Heart left ventricle (tissue), 16 donors: ENCODE measurements around the gene RIN3. TPM values are rescaled to one million over a fixed set of nuclear protein-coding genes. Genes with fewer than 3 reads are reported as not detected.

Experiments
- ATAC-seq, 4 donors: fragments of 200-7000 bp; cut with Tn5 transposase; one replicate each; pipeline ENCODE4 v1.9.1; 2020 to 2022; ENCODE audit warnings: moderate library complexity in 4 of 4, mild to moderate bottlenecking in 3 of 4, moderate number of reproducible peaks in 1 of 4
- DNase-seq, 5 donors: peaks; one replicate each; pipeline ENCODE4 v3.0.0-alpha.2; 2020
- H3K27ac ChIP-seq, 12 donors: fragments of 200-600 bp; sonication (generic) in 4 of 12; one replicate each; pipeline versions ENCODE4 v1.5.0 to v1.8.0; 2016 to 2022; ENCODE audit warnings: mild to moderate bottlenecking in 2 of 12
- H3K27me3 ChIP-seq, 9 donors: fragments of 200-600 bp; sonication (generic) in 2 of 9; one replicate each; pipeline versions ENCODE4 v1.5.1 to v1.8.0; 2016 to 2022; ENCODE audit warnings: mild to moderate bottlenecking in 3 of 9
- H3K36me3 ChIP-seq, 9 donors: fragments of 200-600 bp; sonication (generic) in 2 of 9; one replicate each; pipeline versions ENCODE4 v1.5.0 to v1.8.0; 2018 to 2022; ENCODE audit warnings: mild to moderate bottlenecking in 2 of 9
- H3K4me1 ChIP-seq, 12 donors: fragments of 200-600 bp; sonication (generic) in 4 of 12; one replicate each; pipeline versions ENCODE4 v1.5.0 to v1.8.0; 2016 to 2022; ENCODE audit warnings: mild to moderate bottlenecking in 3 of 12
- H3K4me3 ChIP-seq, 12 donors: fragments of 200-600 bp; sonication (generic) in 4 of 12; one replicate each; pipeline versions ENCODE4 v1.5.0 to v1.8.0; 2017 to 2022; ENCODE audit warnings: mild to moderate bottlenecking in 9 of 12, moderate library complexity in 4 of 12
- H3K9me3 ChIP-seq, 12 donors: fragments of 200-600 bp; sonication (generic) in 4 of 12; one replicate each; pipeline versions ENCODE4 v1.5.0 to v1.8.0; 2016 to 2022; ENCODE audit warnings: mild to moderate bottlenecking in 1 of 12
- CTCF ChIP-seq, 12 donors: fragments of 200-600 bp; sonication (generic) in 4 of 12; IDR thresholded peaks; one replicate each; pipeline versions ENCODE4 v1.5.0 to v1.8.0; 2018 to 2022; ENCODE audit warnings: antibody characterized with exemption in 12 of 12, mild to moderate bottlenecking in 5 of 12
- POLR2A ChIP-seq, 2 donors: fragments of 450-650 bp; IDR thresholded peaks; one replicate each; pipeline ENCODE4 v1.6.1; 2017; ENCODE audit warnings: antibody characterized with exemption in 2 of 2, mild to moderate bottlenecking in 2 of 2, moderate library complexity in 2 of 2
- WGBS, 4 donors: extraction: QIAGEN DNeasy Blood & Tissue Kit in 2 of 4; methylation state at CpG; one replicate each; pipeline versions ENCODE4 v1.1.5 to v1.1.7; 2013 to 2018; 5-methylcytosine and 5-hydroxymethylcytosine counted together
- intact Hi-C, 10 donors: fragments of 100-400 bp; cut with DNase I; formaldehyde crosslinking; loops; one replicate each; pipeline versions ENCODE4 v1.11.1 to v1.14.2; 2022
- polyA plus RNA-seq, 2 donors: library from polyadenylated mRNA; stranded (reverse); fragments of 200-250 nt; gene quantifications; one replicate each; pipeline ENCODE4 v1.2.3, GENCODE V29; 2013
- total RNA-seq, 9 donors: library from RNA; depleted of rRNA in 2 of 9; stranded (reverse); fragments of >200 nt in 2 of 9; fragmentation: NEBNext Ultra II Directional in 3 of 9; extraction: Animal tissue kit (Norgen Biotek cat#: 25700) in 3 of 9; gene quantifications; one replicate each; pipeline versions ENCODE4 v1.1.0 to v1.2.4, GENCODE V29; 2016 to 2023
- donor health status: ischemic (EF 13 %, LVEDD 7.1; RV severe dilation, severe dysfunction).
- donor health status: healthy with polysubstance abuse.
- donor health status: DM: no; HTN: yes; CAD: no.
- donor health status: DM: no; HTN: no; CAD: no.
- donor health status: ischemic (EF 25% LVEDD 6.9; RV normal size, moderate dysfunction).
- donor health status: ischemic (EF 25% LVEDD 5.7; RV mildly dilated, moderate dysfunction).
- donor health status: healthy.
- donor health status: DM: yes; HTN: yes; CAD: no.
- donor health status: ischemic (EF 35%, LVEDD 5.7; RV mildly dilated, moderate dysfunction).
- donor health status: nonischemic (EF 11% LVEDD 7.7; RV severe dilation, severe dysfunction).
- donor health status: DM: yes; HTN: yes; CAD: no.
- donor health status: PGD.
- donor health status: ischemic (EF 29% LVEDD 5.4; RV normal size, mild dysfunction).
- donor health status: nonischemic (EF 23%, LVEDD 6.1; RV moderate dilation, normal function).

The RIN3 gene
- total and polyA plus RNA-seq, 11 donors = 8.6 to 37.0 (median 12.7) TPM

DNA sequence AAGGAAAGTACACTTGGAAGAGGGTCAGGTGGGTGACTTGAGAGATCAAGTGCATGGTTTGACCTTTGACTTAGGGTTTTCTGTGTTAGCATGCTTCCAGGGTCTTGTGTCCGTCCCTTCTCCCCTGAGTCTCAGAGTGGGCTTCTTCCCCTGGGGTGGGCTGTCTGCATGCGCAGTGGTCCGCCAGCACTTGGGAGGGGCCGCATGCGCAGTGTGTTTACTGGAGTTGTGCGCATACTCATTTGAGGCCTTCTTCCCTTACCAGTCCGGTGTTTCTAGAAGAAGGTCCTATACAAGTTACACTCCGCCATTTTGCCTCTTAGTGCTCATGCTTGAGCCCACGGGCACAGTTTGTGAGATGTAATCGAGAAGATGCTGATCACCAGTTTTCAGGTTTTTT lies 58.5 kb downstream of the RIN3 start:
- intact Hi-C loops = no loop called here
- WGBS, 4 donors = 96 to 97% (median 97%) methylated on average over 10 of the region's 10 CpGs

GRCh38 chr14:92573761-92574498 lies 60.3 kb downstream of the RIN3 start:
- 85 to 92% (median 90%) methylated on average over 8 of the region's 8 CpGs for WGBS, 4 donors
- ATAC-seq = no peak
- no peak overlapping the region for H3K27ac ChIP-seq
- DNase-seq = no peak
- no peak overlapping the region for H3K4me3 ChIP-seq
- intact Hi-C loops = no loop called here
- no peak for TF ChIP-seq CTCF (IDR thresholded peaks at IDR 0.05)
- no peak for TF ChIP-seq POLR2A (IDR thresholded peaks at IDR 0.05)
- no peaks in the 10 kb centered on the region for H3K9me3 ChIP-seq
- H3K4me1 ChIP-seq = peaks cover 0 to 10% (median 3%) of the 10 kb centered on the region in 12 donors
- H3K36me3 ChIP-seq = peaks cover 0 to 32% (median 7%) of the 10 kb centered on the region in 9 donors
- no peaks in the 10 kb centered on the region for H3K27me3 ChIP-seq

More for the DNA sequence above, 58.5 kb downstream of the RIN3 start:
- H3K4me1 ChIP-seq = peaks cover 0 to 20% (median 4%) of the 10 kb centered on the region in 12 donors
- TF ChIP-seq POLR2A (IDR thresholded peaks at IDR 0.05) = no peak
- TF ChIP-seq CTCF (IDR thresholded peaks at IDR 0.05) = no peak
- H3K9me3 ChIP-seq = peaks cover 0 to 7% (median 4%) of the 10 kb centered on the region in 12 donors
- DNase-seq = no peak
- H3K36me3 ChIP-seq = peaks cover 0 to 26% (median 4%) of the 10 kb centered on the region in 9 donors
- H3K27me3 ChIP-seq = no peaks in the 10 kb centered on the region
- peak overlapping the region in 1 of 12 donors; percentile 58 for H3K27ac ChIP-seq
- no peak for ATAC-seq
- no peak overlapping the region for H3K4me3 ChIP-seq

DNA sequence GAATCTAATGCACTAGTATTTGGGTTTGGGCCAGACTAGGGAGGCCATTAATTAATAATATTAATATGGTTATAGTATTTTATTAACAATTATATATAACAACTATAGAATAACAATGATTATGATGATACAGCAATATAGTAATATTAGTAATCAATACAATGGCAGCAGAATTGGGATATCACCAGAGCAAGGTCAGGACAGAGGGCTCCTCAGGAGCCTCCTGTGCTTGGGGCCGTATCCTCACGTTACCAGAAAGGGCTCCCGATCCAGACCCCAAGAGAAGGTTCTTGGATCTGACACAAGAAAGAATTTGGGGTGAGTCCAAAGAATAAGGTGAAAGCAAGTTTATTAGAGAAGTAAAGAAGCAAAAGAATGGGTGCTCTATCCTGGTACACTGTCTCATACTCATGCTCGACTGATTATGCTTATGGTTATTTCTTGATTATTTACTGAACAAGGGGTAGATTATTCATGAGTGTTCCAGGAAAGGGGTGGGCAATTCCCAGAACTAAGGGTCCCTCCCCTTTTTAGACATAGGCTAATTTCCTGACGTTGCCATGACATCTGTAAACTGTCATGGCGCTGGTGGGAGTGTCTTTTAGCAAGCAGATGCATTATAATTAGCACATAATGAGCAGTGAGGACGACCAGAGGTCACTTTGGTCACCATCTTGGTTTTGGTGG lies 61.6 kb downstream of the RIN3 start:
- no peak overlapping the region for H3K27ac ChIP-seq
- H3K4me1 ChIP-seq = peaks cover 0 to 7% (median 0%) of the 10 kb centered on the region in 12 donors
- H3K9me3 ChIP-seq = no peaks in the 10 kb centered on the region
- TF ChIP-seq POLR2A (IDR thresholded peaks at IDR 0.05) = no peak
- no peak for TF ChIP-seq CTCF (IDR thresholded peaks at IDR 0.05)
- H3K36me3 ChIP-seq = peaks cover 0 to 44% (median 14%) of the 10 kb centered on the region in 9 donors
- WGBS, 4 donors = 85 to 91% (median 88%) methylated on average over 7 of the region's 7 CpGs
- ATAC-seq (no peak), DNase-seq (no peak)
- H3K27me3 ChIP-seq = no peaks in the 10 kb centered on the region
- no peak overlapping the region for H3K4me3 ChIP-seq
- intact Hi-C loops = no loop called here

GRCh38 chr14:92575748-92576303 lies 62.2 kb downstream of the RIN3 start:
- intact Hi-C loops = no loop called here
- H3K27me3 ChIP-seq = no peaks in the 10 kb centered on the region
- TF ChIP-seq CTCF (IDR thresholded peaks at IDR 0.05) = no peak
- TF ChIP-seq POLR2A (IDR thresholded peaks at IDR 0.05) = no peak
- DNase-seq = no peak
- H3K9me3 ChIP-seq = no peaks in the 10 kb centered on the region
- no peak overlapping the region for H3K27ac ChIP-seq
- H3K36me3 ChIP-seq = peaks cover 0 to 51% (median 17%) of the 10 kb centered on the region in 9 donors
- whole genome bisulfite sequencing, 4 donors = 91 to 94% (median 92%) methylated on average over 7 of the region's 7 CpGs
- H3K4me1 ChIP-seq = peaks cover 0 to 7% (median 0%) of the 10 kb centered on the region in 12 donors
- no peak for ATAC-seq
- H3K4me3 ChIP-seq = no peak overlapping the region
